LNCaP clone FGC (cell line): ENCODE results near the gene PCDHGB1.
"Not testable (repeated sequence)": the region's sequence is repeated elsewhere in the genome, so short reads cannot be mapped to it uniquely, and the experiment has no call there.

ENCODE experiments used
- DNase-seq: peaks from one replicate; pipeline ENCODE4 v3.0.0-alpha.2; 2011; ENCODE audit warnings: low read depth
- H3K4me3 ChIP-seq: 2 replicates; pipeline ENCODE4 v1.5.1; 2011; ENCODE audit warnings: mild to moderate bottlenecking, low read depth, low read length, control low read depth
- CTCF ChIP-seq: IDR thresholded peaks from 2 replicates; pipeline ENCODE4 v1.5.1; 2012; ENCODE audit warnings: mild to moderate bottlenecking; ENCODE audit not compliant: control insufficient read depth, insufficient read depth; ENCODE audit errors: extremely low read depth

Gene PCDHGB1

GRCh38 chr5:141371572-141372475, 21.9 kb downstream of the PCDHGB1 start:
- no peak for TF ChIP-seq CTCF

GRCh38 chr5:141373673-141374317, 23.9 kb downstream of the PCDHGB1 start, which contains the start of gene PCDHGA6:
TSS of gene PCDHGA6 (plus strand) at chr5:141373891. CDS start at chr5:141374084, 193 bp downstream.
- DNase-seq, result no peak
- peak; percentile 35 for TF ChIP-seq CTCF

More at GRCh38 chr5:141371572-141372475, 21.9 kb downstream of the PCDHGB1 start:
- DNase-seq, result no peak
- no peak overlapping the region for H3K4me3 ChIP-seq

GRCh38 chr5:141374627-141375026, 24.7 kb downstream of the PCDHGB1 start:
- no peak overlapping the region for H3K4me3 ChIP-seq
- no peak for TF ChIP-seq CTCF
- DNase-seq, result no peak

More at GRCh38 chr5:141373673-141374317, 23.9 kb downstream of the PCDHGB1 start, which contains the start of gene PCDHGA6:
- H3K4me3 ChIP-seq, result peak within 1 kb of the TSS; percentile 21; the same call in 1 of the 2 replicates

GRCh38 chr5:141375444-141376155, 25.7 kb downstream of the PCDHGB1 start:
- not testable (repeated sequence) for H3K4me3 ChIP-seq, DNase-seq

- no peak for DNase-seq
- peak within 1 kb of the TSS; percentile 65 for H3K4me3 ChIP-seq
- TF ChIP-seq CTCF, result peak; percentile 57
These were observed 32.8 kb downstream of the PCDHGB1 start, which contains the start of gene PCDHGA7 for GRCh38 chr5:141382469-141383294. TSS of gene PCDHGA7 (plus strand) at chr5:141382742. CDS start at chr5:141382900, 158 bp downstream.

- H3K4me3 ChIP-seq, result peak overlapping the region; percentile 65
- no peak for DNase-seq
- no peak for TF ChIP-seq CTCF
These were observed 33.4 kb downstream of the PCDHGB1 start for GRCh38 chr5:141383345-141383744.
